ENCODE results near the gene HLCS.

Gene HLCS

DNA sequence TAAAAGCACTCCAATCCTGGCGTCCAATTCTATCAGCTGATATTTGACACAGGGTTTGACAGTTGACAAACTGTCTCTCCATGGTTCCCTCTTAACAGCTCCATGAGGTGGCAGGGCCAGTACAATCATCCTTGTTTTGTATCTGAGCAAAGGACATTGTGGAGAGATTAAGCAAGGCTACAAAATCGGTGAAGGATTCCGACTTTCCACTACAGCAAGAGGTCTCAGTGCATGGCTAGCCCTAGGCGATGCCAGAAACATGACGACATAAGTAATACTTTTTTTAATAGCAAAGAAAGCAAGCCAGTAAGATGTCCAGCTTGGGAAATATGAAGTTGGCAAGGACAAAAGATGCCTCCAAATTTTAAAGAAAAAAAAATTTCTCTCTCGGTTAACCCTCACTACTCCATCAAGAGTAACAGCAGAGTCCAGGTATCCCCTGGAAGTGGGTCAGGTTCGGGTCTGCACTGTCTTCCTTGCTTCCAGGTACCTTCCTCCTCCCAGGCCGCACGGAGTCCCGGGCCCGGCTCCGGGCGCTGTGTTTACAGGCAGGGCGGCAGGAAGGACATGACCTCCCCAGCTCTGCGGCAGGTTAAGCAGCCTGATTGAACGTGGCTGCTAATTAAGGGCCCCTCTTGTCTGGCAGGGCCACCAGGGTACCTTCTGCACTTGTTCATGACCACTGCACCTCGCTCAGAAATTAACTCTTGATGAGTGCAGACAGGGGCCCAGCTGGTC lies 161.4 kb downstream of the HLCS start:
- CTCF ChIA-PET: interaction anchor here (1.3 kb wide), 1 partner anchor 10 kb away, joined by 3 read pairs; no protein-coding TSS in a partner anchor
- no peak for TF ChIP-seq CTCF (IDR thresholded peaks at IDR 0.05; ENCODE audit: insufficient read depth, low read length, missing control alignments)
- H3K4me3 ChIP-seq (ENCODE audit: low read depth, low read length): no peak overlapping the region
- DNase-seq (ENCODE audit: low read depth, low spot score): no peak
- POLR2A ChIA-PET: no interaction called here

- no peak for DNase-seq (ENCODE audit: low read depth, low spot score)
- no peak for TF ChIP-seq CTCF (IDR thresholded peaks at IDR 0.05; ENCODE audit: insufficient read depth, low read length, missing control alignments)
- no peak overlapping the region for H3K4me3 ChIP-seq (ENCODE audit: low read depth, low read length)
- ChIA-PET POLR2A (no interaction called here), CTCF (interaction anchor here (1.3 kb wide), 1 partner anchor 9 kb away, joined by 3 read pairs; no protein-coding TSS in a partner anchor)
These were observed 162.5 kb downstream of the HLCS start for GRCh38 chr21:36803816-36804439.

DNA sequence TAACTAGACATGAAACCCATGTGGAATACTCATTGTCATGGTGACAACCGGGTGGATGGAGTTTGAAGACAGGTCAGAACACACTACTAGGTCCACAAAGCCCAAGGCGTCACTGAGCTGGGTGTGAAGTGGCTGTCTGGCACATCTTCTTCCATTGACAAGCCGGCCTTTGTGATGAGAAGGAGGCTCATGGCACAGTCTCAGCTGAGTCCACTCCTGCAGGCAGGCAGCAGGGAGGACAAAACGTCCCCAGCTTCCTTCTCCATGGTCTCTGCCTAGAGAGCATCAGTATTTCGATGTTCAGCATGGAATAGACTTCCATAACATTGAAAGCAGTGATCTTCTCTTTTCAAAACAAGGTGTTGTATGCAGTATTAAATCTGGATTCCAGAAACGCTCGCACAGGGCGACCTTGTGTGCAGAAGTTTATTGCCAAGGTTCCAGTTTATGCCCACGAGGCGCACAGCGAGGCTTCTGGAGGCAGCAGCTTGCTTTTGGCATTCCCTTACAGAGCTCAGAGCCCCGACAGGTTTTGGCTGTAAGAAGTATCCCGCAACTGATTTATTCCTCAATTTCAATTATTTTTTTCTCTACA lies 163.3 kb downstream of the HLCS start:
- DNase-seq (ENCODE audit: low read depth, low spot score): no peak
- TF ChIP-seq CTCF (IDR thresholded peaks at IDR 0.05; ENCODE audit: insufficient read depth, low read length, missing control alignments): no peak
- H3K4me3 ChIP-seq (ENCODE audit: low read depth, low read length): no peak overlapping the region
- ChIA-PET CTCF (no interaction called here), POLR2A (no interaction called here)

DNA sequence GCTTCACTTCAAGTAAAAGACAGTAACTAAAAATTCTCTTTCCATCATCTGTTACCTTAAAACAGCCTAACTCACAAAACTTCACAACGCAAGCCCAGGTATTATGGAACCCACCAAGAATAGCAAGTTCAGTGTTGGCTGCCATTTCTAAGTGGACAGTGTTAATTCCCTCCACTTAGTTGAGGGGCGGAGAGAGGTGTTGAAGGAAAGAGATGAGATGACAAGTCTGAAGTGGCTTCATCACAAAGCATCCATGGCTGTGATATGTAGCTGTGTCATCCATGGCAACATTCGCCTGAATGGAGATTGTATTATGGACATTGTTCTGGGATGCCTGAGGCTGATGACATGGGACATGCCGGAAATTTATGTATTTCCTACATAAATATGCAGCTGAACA lies 165.7 kb downstream of the HLCS start:
- DNase-seq (ENCODE audit: low read depth, low spot score): no peak
- CTCF ChIA-PET: interaction anchor here (0.8 kb wide), 1 partner anchor 53 kb away, joined by 3 read pairs; no protein-coding TSS in a partner anchor
- TF ChIP-seq CTCF (IDR thresholded peaks at IDR 0.05; ENCODE audit: insufficient read depth, low read length, missing control alignments): no peak
- H3K4me3 ChIP-seq (ENCODE audit: low read depth, low read length): no peak overlapping the region
- POLR2A ChIA-PET: no interaction called here

DNA sequence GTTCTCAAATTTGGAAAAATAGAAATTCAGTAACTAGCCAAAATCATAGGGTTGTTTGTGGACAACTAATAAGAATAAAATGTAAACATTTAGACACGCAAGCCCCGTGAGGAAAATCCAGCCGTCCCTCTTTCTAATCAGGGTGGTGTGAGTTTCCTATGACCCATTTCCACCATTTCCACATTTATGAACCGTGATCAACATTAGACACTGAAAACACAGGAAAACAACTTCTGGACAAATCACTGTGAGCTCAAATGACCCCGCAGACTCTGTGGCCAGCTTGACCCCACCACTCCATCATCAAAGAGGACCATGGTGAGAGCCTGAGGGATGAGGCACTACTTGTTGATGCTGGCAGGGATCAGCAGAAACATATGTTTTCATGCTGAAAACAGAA lies 166.6 kb downstream of the HLCS start:
- POLR2A ChIA-PET: no interaction called here
- CTCF ChIA-PET: no interaction called here
- no peak for TF ChIP-seq CTCF (IDR thresholded peaks at IDR 0.05; ENCODE audit: insufficient read depth, low read length, missing control alignments)
- DNase-seq (ENCODE audit: low read depth, low spot score): no peak
- H3K4me3 ChIP-seq (ENCODE audit: low read depth, low read length): no peak overlapping the region

DNA sequence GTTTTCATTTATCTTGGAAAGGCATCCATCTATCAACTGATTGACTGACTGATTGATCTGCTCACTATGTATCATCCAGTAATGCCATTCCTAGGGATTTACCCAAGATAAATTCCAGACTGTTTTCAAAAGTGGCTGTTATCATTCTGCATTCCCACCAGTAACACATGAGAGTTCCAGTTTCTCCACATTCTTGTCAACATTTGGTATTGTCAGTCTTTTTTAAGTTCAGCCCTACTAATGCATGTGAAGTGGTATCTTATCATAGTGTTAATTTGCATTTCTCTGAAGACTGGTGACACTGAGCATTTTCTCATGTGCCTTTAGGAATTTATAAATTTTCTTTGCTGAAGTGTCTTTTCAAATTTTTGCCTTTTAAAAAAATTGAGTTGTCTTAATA lies 168.0 kb downstream of the HLCS start:
- ChIA-PET POLR2A (no interaction called here), CTCF (no interaction called here)
- no peak for DNase-seq (ENCODE audit: low read depth, low spot score)
- no peak overlapping the region for H3K4me3 ChIP-seq (ENCODE audit: low read depth, low read length)
- TF ChIP-seq CTCF (IDR thresholded peaks at IDR 0.05; ENCODE audit: insufficient read depth, low read length, missing control alignments): no peak

All from AG04449 (cell line).